DMS53 (cell line): Measurements from ENCODE around the gene RPL10A.

Experiments used
- DNase-seq: peaks from one replicate; lab custom pipeline; 2025; lab: John Stamatoyannopoulos, UW

Gene RPL10A

GRCh38 chr6:35449287-35449881 is 18.8 kb upstream of the RPL10A start:
- DNase-seq = peak; percentile 82

- DNase-seq = no peak
Measured at GRCh38 chr6:35451354-35452182, 16.6 kb upstream of the RPL10A start.

GRCh38 chr6:35452183-35453090 is 15.8 kb upstream of the RPL10A start, which contains the start of gene FANCE:
FANCE (plus strand) TSS chr6:35452338; CDS start chr6:35452546, 208 bp downstream.
- peak; percentile 93 for DNase-seq

- no peak for DNase-seq
Measured at GRCh38 chr6:35453236-35453635, 15.0 kb upstream of the RPL10A start.

- no peak for DNase-seq
Measured at GRCh38 chr6:35454391-35455110, 13.7 kb upstream of the RPL10A start.

GRCh38 chr6:35457907-35458306 is 10.3 kb upstream of the RPL10A start:
- DNase-seq = no peak

- no peak for DNase-seq
Measured at GRCh38 chr6:35461270-35461669, 6.9 kb upstream of the RPL10A start.

GRCh38 chr6:35463292-35463691 is 4.9 kb upstream of the RPL10A start:
- DNase-seq = no peak

GRCh38 chr6:35465646-35466045 is 2.6 kb upstream of the RPL10A start:
- no peak for DNase-seq

- peak; percentile 57 for DNase-seq
Measured at GRCh38 chr6:35468980-35469750, 964 bp downstream of the RPL10A start.

GRCh38 chr6:35469751-35470662 is 1.8 kb downstream of the RPL10A start:
- peak; percentile 64 for DNase-seq

- DNase-seq = no peak
Measured at GRCh38 chr6:35470663-35471120, 2.5 kb downstream of the RPL10A start.

GRCh38 chr6:35471836-35472345 is 3.7 kb downstream of the RPL10A start:
- DNase-seq = no peak

GRCh38 chr6:35473075-35473849 is 5.1 kb downstream of the RPL10A start:
- no peak for DNase-seq

- peak; percentile 28 for DNase-seq
Measured at GRCh38 chr6:35473850-35474130, 5.6 kb downstream of the RPL10A start.

GRCh38 chr6:35474131-35474941 is 6.1 kb downstream of the RPL10A start:
- no peak for DNase-seq

- no peak for DNase-seq
Measured at GRCh38 chr6:35474942-35475570, 6.9 kb downstream of the RPL10A start.

- DNase-seq = no peak
Measured at GRCh38 chr6:35475573-35475972, 7.4 kb downstream of the RPL10A start.
